ENCODE measurements around the gene HMGN3. TPM values are rescaled to one million over a fixed set of nuclear protein-coding genes. Genes with fewer than 3 reads are reported as not detected.

The HMGN3 gene
- total RNA-seq, 1 experiment from 2014 or later, result 151 TPM

DNA sequence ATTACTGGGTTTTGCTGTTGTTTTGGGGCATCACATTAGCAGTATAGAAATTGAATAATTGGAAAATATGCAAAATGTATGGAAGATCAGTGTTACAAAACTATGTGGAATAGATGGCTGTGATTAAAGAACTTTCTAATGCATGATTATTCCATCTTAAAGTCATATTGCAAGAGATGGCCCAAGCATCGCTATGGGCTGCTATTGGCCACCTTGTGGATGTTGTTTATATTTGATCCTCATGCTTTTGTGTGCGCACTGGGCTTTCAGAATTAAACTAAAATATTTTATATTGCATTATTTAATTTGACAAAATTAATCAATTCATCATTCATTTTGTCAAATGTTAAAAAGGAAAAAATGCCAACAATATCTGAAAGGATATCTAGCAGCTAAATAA, 16.1 kb upstream of the HMGN3 start:
- POLR2A ChIA-PET, result no interaction called here
- H3K36me3 Mint-ChIP-seq, result peaks cover 21% of the 10 kb centered on the region

DNA sequence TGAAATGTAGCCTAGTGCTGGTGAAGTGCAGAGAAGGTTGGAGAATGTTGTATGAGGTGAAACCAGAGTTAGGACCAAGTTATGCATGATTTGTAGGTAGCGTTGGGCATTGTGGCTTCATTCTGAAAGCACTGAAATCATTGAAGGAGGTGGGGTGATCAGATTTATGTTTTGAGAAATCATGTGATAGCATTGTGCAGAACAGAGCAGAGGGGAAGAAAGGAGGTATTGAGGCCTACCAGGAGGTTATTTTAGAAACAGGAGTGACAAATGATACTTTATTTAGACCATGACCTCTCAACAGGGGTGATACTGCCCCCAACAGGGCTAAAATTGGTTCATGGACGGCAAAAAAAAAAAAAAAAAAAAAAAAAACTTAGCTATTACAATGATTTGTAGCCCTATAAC, 15.6 kb upstream of the HMGN3 start:
- CTCF ChIA-PET, result interaction anchor here (0.6 to 1.7 kb wide), 14 partner anchors 9 to 829 kb away, joined by 3 to 10 read pairs (median 4); no protein-coding TSS in a partner anchor
- POLR2A ChIA-PET, result no interaction called here
- Mint-ChIP-seq H3K4me1 (peaks cover 3% of the 10 kb centered on the region; the same call in 1 of the 2 replicates), H3K27ac (no peak overlapping the region), H3K4me3 (no peak overlapping the region), H3K9me3 (peaks cover 27% of the 10 kb centered on the region), H3K27me3 (ENCODE audit: low read depth) (0 out of 2 replicates have a peak, but pooled peaks cover 2% of the 10 kb centered on the region), H3K36me3 (peaks cover 24% of the 10 kb centered on the region)
- TF ChIP-seq JAZF1 (CRISPR knock-in tag; IDR thresholded peaks at IDR 0.05), result no peak
- no peak for TF ChIP-seq NR3C1 (CRISPR knock-in tag; conservative IDR thresholded peaks at IDR 0.05; ENCODE audit: low read depth)
- TF ChIP-seq, protein P1, sequence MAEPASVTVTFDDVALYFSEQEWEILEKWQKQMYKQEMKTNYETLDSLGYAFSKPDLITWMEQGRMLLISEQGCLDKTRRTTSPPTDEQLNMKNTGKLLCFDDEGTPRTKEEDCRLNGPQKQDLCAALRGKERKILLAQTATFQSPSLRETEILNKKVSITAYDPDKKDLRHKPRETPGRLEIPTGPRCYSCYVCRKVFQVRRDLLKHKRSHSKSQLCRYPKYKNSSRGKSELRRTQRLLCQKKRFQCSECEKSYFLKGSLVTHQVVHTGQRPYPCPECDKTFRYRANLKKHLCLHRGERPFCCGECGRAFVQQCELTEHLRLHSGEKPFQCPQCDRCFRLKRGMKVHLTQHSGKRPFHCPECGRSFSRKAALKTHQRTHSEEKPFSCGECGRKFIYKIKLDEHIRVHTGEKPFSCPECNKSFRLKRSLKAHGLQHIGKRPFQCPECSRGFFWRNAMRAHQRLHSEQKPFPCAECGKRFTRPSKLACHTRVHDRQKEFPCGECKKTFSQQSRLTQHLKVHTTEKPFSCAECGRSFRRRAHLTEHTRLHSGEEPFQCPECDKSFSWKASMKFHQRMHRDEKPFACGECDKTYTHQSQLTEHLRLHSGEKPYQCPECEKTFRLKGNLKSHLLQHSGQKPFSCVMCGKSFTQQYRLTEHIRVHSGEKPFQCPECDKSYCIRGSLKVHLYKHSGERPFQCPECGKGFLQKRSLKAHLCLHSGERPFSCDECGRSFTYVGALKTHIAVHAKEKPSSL (CRISPR knock-in tag; conservative IDR thresholded peaks at IDR 0.05), result no peak
- peak; percentile 66 for ATAC-seq
- DNase-seq (ENCODE audit: low spot score), result no peak

More for the DNA sequence above, 16.1 kb upstream of the HMGN3 start:
- peaks cover 3% of the 10 kb centered on the region; the same call in 1 of the 2 replicates for H3K4me1 Mint-ChIP-seq
- H3K27me3 Mint-ChIP-seq (ENCODE audit: low read depth), result 0 out of 2 replicates have a peak, but pooled peaks cover 2% of the 10 kb centered on the region
- peaks cover 25% of the 10 kb centered on the region for H3K9me3 Mint-ChIP-seq
- ATAC-seq (no peak), DNase-seq (ENCODE audit: low spot score) (no peak)
- CTCF ChIA-PET, result interaction anchor here (0.6 to 1.7 kb wide), 14 partner anchors 10 to 830 kb away, joined by 3 to 10 read pairs (median 4); no protein-coding TSS in a partner anchor
- no peak for TF ChIP-seq SOX15 (CRISPR knock-in tag; IDR thresholded peaks at IDR 0.05)
- H3K4me3 Mint-ChIP-seq, result no peak overlapping the region
- no peak overlapping the region for H3K27ac Mint-ChIP-seq

- H3K4me3 Mint-ChIP-seq, result no peak overlapping the region
- ChIA-PET CTCF (no interaction called here), POLR2A (no interaction called here)
- ATAC-seq (no peak), DNase-seq (ENCODE audit: low spot score) (no peak)
- H3K27ac Mint-ChIP-seq, result no peak overlapping the region
- H3K27me3 Mint-ChIP-seq (ENCODE audit: low read depth), result no peaks in the 10 kb centered on the region
- H3K36me3 Mint-ChIP-seq, result peaks cover 17% of the 10 kb centered on the region
- H3K4me1 Mint-ChIP-seq, result peaks cover 3% of the 10 kb centered on the region; the same call in 1 of the 2 replicates
- TF ChIP-seq GABPB1 (CRISPR knock-in tag; IDR thresholded peaks at IDR 0.05) (no peak), TCF7 (CRISPR knock-in tag; IDR thresholded peaks at IDR 0.05; ENCODE audit: low read depth) (no peak), NFYB (CRISPR knock-in tag; conservative IDR thresholded peaks at IDR 0.05; ENCODE audit: low read depth) (no peak), ATF6 (CRISPR knock-in tag; IDR thresholded peaks at IDR 0.05) (no peak), IRF1 (CRISPR knock-in tag; IDR thresholded peaks at IDR 0.05) (no peak), ZNF532 (CRISPR knock-in tag; IDR thresholded peaks at IDR 0.05; ENCODE audit: borderline replicate concordance) (no peak)
- TF ChIP-seq, protein P2, sequence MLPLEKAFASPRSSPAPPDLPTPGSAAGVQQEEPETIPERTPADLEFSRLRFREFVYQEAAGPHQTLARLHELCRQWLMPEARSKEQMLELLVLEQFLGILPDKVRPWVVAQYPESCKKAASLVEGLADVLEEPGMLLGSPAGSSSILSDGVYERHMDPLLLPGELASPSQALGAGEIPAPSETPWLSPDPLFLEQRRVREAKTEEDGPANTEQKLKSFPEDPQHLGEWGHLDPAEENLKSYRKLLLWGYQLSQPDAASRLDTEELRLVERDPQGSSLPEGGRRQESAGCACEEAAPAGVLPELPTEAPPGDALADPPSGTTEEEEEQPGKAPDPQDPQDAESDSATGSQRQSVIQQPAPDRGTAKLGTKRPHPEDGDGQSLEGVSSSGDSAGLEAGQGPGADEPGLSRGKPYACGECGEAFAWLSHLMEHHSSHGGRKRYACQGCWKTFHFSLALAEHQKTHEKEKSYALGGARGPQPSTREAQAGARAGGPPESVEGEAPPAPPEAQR (CRISPR knock-in tag; IDR thresholded peaks at IDR 0.05), result no peak
- TF ChIP-seq, protein P3, sequence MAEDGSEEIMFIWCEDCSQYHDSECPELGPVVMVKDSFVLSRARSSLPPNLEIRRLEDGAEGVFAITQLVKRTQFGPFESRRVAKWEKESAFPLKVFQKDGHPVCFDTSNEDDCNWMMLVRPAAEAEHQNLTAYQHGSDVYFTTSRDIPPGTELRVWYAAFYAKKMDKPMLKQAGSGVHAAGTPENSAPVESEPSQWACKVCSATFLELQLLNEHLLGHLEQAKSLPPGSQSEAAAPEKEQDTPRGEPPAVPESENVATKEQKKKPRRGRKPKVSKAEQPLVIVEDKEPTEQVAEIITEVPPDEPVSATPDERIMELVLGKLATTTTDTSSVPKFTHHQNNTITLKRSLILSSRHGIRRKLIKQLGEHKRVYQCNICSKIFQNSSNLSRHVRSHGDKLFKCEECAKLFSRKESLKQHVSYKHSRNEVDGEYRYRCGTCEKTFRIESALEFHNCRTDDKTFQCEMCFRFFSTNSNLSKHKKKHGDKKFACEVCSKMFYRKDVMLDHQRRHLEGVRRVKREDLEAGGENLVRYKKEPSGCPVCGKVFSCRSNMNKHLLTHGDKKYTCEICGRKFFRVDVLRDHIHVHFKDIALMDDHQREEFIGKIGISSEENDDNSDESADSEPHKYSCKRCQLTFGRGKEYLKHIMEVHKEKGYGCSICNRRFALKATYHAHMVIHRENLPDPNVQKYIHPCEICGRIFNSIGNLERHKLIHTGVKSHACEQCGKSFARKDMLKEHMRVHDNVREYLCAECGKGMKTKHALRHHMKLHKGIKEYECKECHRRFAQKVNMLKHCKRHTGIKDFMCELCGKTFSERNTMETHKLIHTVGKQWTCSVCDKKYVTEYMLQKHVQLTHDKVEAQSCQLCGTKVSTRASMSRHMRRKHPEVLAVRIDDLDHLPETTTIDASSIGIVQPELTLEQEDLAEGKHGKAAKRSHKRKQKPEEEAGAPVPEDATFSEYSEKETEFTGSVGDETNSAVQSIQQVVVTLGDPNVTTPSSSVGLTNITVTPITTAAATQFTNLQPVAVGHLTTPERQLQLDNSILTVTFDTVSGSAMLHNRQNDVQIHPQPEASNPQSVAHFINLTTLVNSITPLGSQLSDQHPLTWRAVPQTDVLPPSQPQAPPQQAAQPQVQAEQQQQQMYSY (CRISPR knock-in tag; IDR thresholded peaks at IDR 0.05), result no peak
- H3K9me3 Mint-ChIP-seq, result peaks cover 27% of the 10 kb centered on the region
These were observed 14.7 kb upstream of the HMGN3 start for GRCh38 chr6:79249136-79249535.
